ENCODE measurements around the gene UNC13D.
A peak's percentile ranks its signal among the peaks of the same experiment; 100 is the strongest.

DNA sequence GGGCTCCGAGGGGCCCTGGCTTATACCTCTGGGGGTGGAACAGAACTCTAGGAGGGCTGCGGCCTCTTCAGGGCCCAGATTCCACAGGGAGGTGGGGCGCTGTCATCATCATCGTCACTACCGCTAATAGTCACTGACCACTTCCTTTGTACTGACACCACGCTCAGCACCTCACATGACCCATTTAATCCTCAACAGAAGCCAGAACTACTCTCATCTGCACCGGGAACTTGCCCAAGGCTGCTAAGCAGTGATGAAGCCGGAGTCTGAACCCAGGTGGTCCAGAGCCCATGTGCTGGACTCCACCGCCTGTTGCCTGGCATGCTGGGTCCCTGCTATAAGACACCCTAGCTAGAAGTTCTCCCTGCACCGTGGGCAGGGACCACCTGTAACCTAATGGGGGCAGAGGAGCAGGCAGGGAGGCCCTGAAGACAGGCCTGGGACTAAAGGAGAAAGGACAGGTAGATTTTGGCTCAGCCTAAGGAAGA lies 12.0 kb downstream of the UNC13D start:
- TF ChIP-seq, protein P1, sequence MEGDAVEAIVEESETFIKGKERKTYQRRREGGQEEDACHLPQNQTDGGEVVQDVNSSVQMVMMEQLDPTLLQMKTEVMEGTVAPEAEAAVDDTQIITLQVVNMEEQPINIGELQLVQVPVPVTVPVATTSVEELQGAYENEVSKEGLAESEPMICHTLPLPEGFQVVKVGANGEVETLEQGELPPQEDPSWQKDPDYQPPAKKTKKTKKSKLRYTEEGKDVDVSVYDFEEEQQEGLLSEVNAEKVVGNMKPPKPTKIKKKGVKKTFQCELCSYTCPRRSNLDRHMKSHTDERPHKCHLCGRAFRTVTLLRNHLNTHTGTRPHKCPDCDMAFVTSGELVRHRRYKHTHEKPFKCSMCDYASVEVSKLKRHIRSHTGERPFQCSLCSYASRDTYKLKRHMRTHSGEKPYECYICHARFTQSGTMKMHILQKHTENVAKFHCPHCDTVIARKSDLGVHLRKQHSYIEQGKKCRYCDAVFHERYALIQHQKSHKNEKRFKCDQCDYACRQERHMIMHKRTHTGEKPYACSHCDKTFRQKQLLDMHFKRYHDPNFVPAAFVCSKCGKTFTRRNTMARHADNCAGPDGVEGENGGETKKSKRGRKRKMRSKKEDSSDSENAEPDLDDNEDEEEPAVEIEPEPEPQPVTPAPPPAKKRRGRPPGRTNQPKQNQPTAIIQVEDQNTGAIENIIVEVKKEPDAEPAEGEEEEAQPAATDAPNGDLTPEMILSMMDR (IDR thresholded peaks at IDR 0.05), result no peak
- TF ChIP-seq EP300 (IDR thresholded peaks at IDR 0.05) (peak in 1 of 2 donors; percentile 47), POLR2A (IDR thresholded peaks at IDR 0.05) (no peak)
